ENCODE measurements around the gene ALG9.
A peak's percentile ranks its signal among the peaks of the same experiment; 100 is the strongest.
"Not testable (repeated sequence)": the region's sequence is repeated elsewhere in the genome, so short reads cannot be mapped to it uniquely, and the experiment has no call there.

ALG9 gene

DNA sequence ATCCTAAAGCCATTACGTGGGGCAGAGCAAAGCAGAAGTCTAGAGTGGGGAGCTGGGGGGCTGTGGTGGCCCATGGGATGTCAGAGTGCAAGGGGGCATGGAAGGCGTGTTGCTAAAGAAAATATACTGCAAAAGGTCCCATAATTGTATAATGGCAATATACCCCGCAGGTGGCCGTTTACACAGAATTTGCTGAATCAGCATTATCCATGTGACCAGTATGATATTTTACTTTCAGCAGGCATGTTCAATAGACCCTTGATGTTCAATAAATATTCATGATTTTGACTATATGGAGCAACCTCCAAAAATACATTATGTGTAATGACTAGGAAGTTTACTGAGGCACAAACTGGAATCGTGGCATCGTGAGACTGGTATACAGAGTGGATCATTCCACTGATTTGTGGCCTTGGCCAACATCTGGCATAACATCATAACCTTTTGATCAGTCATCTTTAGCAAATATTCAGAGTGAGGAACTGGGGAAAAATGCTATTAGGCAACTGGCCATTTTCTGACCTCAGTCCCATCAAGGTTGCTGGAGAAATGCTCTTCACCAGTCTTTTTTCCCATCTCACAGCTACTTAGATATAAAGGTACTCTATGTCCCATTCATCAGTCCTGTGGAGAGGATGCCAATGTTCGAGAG lies 75.9 kb downstream of the ALG9 start:
- DNase-seq (ENCODE audit: low spot score) = peak; percentile 74

DNA sequence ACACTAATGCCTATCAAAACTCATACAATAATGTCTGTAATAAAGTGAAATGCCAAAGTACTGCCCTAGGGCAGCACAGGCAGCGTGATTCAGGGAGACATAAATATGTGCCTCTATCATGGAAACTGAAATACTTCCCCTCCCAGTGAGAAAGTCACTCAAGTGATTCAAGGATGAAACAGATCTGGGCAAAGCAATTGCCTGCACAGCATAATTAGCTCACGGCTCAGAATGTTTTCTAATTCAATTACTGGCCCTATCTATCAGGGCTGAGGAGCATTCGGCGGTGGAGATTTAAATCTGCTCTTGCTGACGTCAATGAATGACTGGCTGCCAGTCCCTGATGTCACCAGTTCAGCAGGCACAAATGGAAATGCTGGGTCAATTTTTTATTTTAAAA lies 77.5 kb downstream of the ALG9 start:
- peak; percentile 63 for DNase-seq (ENCODE audit: low spot score)

DNA sequence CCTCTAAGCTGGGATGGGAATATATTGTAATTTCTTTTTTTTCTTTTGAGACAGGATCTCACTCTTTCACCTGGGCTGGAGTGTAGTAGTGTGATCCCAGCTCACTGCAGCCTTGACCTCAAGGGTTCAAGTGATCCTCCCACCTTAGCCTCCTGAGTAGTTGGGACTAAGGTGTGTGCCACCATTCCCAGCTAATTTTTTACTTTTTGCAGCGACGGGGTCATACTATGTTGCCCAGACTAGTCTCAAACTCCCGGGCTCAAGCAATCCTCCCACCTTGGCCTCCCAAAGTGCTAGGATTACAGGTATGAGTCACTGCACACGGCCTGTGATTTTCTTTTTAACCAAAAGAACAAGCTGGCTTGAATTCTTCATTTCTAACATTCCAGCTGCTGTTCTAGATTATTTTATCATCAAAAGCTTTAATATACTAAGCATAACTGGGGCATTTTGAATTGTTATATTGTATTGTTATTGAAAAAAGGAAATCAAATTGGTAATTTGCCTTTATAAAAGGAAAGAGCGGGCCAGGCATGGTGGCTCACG lies 78.4 kb downstream of the ALG9 start:
- no peak for DNase-seq (ENCODE audit: low spot score)

DNA sequence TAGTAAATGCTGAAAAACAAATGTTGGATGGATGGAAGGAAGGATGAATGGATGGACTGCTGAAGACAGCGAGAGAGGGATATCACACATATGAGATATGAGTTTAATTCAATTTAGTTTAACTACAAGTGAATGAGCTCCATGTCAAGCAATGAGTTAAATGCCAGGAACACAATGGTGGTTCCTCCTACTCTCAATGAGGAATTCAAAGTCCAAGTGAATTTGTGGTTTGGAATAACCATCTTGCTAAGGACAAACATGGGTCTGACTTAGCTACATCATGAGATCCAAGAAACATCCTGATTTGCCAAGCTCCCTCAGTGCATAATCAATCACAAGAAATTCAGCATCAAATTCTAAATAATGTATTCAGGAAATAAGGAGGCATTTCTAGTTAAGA lies 79.1 kb downstream of the ALG9 start:
- DNase-seq (ENCODE audit: low spot score) = peak; percentile 11

DNA sequence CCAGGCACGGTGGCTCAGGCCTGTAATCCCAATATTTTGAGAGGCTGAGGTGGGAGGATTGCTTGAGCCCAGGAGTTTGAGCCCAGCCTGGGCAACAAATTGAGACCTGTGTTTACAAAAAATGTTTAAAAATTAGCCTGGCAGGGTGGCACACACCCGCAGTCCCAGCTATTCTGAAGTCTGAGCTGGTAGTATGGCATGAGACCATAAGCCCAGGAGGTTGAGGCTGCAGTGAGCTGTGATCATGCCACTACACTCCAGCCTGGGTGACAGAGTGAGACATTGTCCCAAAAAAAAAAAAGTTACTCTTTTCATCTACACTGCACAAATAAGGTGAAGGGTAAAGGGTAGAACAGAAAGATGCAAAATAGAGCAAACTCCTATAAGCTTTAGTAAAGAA lies 82.9 kb downstream of the ALG9 start:
- DNase-seq (ENCODE audit: low spot score) = no peak

DNA sequence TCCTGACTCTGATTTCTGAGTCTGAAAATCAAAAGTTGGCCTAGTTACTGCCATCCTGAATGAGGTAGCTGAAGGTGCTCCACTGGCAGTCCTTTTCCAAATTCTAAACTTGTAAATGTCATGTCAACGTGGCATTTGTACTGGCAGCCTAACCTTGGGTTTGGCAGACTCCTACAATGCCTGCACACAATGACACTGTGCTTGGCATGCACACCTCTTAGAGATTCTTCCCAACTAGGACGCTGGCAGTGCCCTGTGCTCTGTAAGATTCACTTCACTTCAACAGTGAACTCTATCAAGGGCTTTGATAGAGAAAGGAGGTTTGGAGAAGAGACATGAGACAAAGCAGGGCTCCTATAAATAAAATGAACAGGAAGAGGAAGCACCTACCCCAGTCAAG lies 83.3 kb downstream of the ALG9 start:
- no peak for DNase-seq (ENCODE audit: low spot score)

DNA sequence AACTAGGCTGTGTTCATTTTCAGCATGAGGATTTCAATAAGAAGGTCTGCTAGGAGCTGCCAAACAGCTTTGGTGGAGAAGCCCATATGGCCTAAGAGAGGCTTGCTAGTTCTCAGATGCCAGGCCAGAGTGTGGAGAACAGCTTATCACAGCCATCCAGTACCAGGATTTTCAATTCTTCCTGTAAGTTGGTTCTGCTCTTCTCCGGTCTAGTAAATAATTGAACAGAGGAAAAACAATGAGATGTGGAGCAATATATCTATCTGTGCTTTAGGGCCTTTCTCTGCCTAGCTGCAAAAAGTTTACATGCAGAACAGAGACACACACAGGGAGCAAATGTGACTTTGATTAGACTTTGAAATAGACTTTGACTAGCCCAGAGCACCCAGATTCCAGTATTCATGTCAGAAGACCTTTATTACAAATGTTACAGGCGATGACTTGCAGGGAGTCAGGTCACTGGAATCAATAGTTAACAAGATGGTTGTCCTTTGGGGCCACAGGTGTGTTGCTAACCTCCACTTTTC lies 85.4 kb downstream of the ALG9 start:
- no peak for DNase-seq (ENCODE audit: low spot score)

DNA sequence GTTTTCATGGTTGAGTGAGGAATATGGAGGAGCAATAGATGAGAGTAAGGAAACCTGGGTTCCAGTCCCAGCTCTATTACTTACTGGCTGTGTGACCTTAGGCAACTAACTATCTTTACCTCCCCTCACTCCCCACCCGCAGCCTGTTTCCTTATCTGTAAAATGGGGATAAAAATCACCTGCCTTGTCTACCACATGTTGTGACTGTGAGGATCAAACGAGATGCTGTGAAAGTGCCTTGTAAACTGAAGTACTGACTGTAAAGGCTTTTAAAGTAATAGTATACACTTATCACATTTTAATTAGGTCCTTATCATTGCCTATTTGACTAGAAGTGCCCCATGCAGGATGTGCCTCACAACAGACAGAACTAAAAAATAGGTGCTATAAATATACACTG lies 86.3 kb downstream of the ALG9 start:
- no peak for DNase-seq (ENCODE audit: low spot score)

DNA sequence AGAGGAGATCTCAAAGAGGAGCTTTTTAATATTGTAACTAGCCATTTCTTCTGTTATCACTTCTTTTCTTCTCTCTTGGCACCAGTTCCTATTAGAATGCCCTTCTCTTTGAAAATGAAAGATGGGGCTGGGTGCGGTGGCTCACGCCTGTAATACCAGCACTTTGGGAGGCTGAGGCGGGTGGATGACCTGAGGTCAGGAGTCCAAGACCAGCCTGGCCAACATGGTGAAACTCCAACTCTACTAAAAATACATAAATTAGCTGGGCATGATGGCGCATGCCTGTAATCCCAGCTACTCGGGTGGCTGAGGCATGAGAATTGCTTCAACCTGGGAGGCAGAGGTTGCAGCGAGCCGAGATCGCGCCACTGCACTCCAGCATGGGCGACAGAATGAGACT lies 87.1 kb downstream of the ALG9 start:
- not testable (repeated sequence) for DNase-seq (ENCODE audit: low spot score)

DNA sequence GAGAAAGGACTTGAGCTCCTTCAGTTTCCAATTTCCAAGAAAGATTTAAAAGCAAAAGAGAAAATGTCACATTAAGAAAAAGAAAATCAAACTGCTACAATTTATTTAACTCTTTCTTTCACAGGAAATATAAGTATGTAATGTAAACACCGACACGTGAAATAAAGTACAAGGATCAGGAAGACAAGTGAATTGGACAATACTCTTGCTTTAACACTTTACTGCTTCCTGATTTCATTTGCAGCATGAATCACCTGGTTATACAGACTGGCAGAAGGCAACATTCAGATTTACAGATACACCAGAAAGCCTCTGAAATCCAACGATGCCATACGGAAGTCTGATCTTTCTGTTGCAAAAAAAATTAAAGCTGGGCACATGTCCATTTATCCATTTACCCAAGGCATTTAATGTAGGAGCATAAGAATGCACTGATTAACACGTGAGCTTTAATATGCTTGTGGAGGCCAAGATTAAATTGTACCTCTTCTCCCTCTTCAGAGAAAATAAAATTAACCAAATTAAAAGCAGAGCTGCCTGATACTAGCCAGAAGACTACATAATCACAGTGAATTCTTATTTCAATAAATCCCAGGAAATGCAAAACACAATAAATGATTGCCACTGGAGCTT lies 89.2 kb downstream of the ALG9 start:
- no peak for DNase-seq (ENCODE audit: low spot score)

DNA sequence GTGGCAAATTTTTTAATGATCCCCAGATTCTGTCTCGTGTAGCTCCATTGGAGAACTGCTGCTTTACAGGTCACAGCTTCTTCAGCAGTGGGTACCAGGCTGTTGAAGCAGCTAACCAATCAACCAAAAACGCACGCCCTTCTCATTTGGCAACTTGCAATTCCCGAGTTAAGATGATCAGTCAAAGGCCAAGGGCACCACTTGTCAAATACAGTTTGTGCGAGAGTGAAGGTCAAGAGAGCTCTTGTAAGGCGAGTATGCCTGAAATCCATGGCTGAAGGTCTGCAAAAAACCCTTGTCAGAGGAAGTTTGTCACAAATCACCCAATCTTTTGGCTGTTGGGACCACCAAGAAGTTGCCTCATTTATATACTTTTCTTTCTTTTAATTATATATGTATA lies 92.3 kb downstream of the ALG9 start:
- DNase-seq (ENCODE audit: low spot score) = no peak

DNA sequence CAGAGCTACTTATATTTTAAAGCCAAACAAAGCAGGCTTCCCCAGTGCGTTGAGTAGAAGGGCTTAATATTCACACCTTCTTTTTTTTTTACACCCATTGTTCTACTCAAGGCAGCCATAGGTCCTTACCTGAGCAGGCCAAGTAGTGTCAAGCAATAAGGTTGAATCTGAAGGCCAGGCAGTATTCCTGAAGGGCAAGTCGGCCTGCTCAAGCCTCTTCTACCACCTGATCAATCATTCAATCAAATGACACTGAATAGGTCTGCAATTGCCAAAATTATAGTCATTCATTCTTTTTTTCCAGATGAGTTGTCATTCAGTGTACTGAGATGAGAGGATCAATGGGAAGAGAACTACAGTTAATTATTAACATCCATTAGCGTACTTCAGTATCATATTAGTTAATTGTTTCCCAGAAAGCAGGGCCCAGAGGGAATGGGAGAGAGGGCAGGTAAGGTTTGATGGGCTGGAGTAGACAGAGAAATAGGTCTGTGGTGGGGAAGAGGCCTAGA lies 93.3 kb downstream of the ALG9 start:
- DNase-seq (ENCODE audit: low spot score) = no peak

DNA sequence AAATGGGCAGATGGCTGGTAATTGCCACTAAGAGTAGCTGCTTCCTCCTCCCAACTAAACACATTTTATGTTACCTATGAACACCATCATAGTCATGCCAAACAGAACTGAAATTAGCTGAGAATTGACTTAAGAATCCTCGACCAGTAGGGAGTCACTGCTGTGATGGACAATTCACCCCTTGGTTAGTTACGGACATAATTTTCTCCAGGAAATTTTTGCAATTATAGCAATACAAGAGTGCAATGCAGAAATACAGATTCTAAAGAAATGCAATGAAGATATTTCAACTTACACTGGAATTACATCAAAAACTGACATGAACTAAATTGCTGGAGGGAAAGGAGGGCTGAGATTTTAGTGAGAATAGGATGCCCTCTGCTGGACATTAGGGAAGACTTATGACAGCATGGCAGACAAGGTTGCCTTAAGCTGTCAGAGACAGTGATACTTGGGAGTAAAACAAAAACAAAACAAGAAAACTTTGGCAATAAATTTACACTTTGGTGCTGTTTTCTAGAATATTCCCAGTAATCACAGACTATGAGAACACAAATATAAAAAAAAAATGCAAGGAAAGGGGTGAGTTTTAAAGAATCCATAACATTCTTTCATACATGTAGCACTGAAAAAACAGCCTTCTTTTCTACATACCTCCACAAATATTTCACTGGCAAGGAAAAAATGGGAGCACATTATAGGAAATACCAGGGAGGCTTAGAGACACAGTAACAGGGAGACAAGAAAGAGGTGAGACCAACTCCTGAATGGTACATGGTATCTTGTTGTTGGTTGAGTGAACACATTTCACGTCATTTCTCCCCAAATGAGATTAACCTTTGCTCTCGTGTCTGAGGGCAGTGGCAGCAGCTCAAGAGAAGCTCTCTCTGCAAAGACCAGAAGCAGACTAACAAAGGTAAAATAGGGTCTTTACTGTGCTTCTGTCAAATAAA lies 94.0 kb downstream of the ALG9 start:
- peak; percentile 78 for DNase-seq (ENCODE audit: low spot score)

DNA sequence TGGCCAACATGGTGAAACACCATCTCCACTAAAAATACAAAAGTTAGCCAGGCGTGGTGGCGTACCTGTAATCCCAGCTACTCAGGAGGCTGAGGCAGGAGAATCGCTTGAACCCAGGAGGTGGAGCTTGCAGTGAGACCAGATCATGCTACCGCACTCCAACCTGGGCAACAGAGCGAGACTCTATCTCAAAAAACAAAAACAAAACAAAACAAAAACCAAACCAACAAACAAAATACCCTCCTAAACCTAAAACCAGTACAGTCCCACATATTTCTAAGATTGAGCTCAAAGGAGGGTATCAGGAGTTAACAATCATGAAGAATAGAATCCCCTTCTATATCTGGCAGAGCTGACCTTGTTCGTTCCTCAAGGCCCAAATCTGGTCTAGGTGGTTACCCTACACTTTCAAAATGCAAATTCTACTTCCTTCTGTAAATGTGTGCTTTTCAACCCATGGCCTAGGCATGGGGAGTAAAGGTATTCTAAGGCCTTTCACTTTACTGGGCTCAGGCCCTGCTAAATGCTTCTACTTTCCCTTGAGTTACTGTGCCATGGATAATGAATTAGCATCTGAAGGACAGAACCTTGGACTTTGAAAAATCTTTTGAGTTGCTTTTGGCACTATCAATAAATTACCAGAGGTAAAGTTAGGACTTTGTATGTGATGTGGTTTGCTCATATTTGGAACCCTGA lies 94.8 kb downstream of the ALG9 start:
- DNase-seq (ENCODE audit: low spot score) = no peak

DNA sequence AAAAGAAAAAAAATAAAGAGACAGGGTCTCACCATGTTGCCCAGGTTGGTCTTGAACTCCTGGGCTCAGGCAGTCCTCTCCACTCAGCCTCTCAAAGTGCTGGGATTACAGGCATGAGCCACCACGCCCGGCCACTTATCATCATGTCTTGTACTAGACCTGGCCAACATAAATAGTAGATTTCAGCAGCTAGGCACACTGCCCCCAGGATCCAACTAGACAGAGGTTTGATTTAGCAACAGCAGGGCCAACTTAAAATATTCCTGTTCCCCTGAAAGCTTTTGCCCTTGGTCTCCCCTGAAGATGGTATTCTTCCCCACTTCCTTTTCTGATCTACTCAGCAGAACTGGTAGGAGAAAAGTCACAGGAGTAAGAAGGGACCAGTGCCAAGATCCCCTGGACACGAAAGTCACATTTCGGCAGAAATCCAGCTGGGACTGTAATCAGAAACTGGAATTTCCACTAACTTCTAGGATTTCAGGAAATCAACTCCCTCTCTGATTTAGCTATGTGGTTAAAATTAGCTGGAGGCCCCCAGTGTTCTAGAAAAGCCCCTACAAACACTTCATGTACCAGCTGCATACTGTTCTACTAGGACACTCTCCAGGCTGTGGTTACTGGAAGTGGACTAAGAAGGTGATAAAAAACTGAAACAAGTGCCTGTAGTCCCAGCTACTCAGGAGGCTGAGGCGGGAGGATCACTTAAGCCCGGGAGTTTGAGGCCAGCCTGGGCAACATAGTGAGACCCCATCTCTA lies 96.2 kb downstream of the ALG9 start:
- DNase-seq (ENCODE audit: low spot score) = peak; percentile 3

DNA sequence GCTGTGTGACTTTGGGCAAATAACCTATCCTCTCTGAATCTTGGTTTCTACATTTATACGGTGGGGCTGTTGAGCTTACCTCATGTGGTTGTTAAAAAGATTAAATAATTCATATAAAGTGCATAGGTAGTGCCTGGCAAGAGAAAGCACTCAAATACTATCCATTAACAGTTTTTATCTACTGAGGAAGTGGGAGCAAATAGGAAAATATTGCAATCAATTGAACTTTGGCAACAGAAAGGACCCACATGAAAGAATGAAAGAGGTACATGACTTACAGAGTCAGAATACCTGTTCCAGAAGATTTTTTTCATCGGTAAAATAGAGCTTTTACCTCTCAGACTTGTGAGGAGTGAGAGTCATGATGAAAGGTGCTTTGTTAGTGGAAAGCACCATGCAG lies 98.8 kb downstream of the ALG9 start:
- DNase-seq (ENCODE audit: low spot score) = no peak

DNA sequence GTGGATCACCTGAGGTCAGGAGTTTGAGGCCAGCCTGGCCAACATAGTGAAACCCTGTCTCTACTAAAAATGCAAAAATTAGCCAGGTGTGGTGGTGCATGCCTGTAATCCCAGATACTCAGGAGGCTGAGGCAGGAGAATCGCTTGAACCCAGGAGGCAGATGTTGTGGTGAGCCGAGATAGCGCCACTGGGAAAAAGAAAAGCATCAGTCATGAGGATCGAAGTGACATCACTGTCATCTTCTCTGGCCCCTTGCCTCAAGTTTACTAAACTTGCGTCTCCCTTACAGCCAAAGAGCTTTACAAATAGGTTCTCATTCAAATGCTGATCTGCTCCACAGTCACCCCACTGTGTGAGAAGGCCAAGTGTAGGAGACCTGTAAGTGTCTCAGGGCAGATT lies 100.2 kb downstream of the ALG9 start:
- not testable (repeated sequence) for DNase-seq (ENCODE audit: low spot score)

DNA sequence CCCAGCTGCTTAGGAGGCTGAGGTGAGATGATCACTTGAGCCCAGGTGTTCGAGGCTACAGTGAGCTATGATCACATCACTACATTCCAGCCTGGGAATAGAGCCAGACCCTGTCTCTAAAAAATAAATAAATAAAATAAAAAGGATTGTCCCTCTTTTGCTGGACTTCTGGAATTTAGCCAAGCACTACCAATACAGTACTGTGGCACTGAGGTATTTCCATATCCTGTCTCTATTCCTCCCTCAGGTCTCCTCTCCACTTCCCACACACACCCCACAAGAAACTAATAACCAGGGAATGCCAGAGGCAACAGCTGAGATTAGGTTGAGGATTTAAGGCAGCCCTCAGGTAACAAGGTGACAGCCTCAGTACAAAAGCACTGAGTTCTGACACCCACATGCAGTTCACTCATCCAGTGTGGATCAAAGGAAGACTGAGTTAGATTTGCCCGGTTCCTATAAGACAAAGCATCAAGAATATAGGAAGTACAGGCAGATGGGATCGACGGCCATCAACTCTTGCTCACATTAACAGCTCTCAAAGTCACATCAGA lies 100.7 kb downstream of the ALG9 start:
- no peak for DNase-seq (ENCODE audit: low spot score)

DNA sequence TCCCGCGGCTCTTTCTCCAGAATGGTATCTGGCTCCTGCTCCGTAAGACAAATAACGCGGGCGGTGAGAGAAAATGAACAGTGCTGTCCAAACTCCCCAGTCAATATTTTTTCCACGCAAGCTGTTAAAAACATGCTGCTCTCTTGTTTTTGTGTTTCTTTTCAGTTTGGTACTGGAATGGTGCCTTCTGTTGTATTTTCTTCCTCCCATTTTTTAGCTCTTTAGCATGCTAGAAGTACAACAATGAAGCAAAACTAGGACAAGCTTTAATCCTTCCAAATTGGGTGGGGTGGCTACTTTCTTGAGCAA lies 104.6 kb downstream of the ALG9 start:
- no peak for DNase-seq (ENCODE audit: low spot score)

DNA sequence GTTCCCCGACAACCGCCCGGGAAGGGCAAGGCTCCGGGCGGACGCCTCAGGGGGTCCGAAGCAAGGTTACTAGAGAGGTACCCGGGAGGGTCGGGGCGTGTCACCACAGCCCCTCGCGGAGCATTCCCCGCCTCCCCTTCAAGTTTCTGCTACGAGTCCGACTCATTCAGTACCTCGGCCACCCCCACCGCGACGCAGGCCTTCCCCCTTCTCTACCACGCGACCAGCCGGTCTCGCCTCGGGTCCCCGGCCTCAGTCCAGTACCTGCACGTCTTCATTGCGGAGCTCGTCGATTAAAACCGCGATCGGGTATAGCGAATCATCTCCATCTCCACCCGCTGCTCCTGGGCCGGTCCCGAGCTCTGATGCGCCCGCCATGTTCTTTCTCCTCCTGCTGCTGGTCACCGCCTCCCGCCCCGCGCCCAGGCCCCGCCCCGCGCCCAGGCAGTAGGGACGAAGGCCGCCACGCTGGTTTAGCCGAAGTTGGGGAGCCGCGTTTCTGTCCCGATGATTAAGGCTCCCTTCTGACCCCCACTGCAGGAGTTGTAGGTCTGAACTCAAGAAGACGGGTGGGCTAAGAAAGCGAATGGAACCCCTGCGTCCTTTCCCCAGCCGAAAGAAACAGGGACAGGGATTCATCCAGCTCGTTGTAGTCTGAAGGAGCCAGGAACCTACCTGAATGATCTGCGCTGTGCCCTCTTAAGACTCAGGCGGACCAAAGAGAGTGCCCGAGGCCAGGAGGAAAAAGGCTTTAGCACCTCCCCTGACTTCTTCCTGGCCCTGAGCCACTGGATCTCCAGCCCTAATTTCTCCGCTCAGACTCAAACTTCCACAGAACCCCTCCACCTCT lies 105.2 kb downstream of the ALG9 start, which contains the start of gene PPP2R1B:
PPP2R1B (minus strand) TSS at position 406 of the 850 bp plus-strand sequence; CDS start at position 378, 28 bp downstream.
- DNase-seq (ENCODE audit: low spot score) = peak; percentile 96

Data from GM03348 (cell line).